MM.1S (cell line): ENCODE measurements around the gene IFI27L2.

Source experiments
- DNase-seq: peaks from one replicate; pipeline ENCODE4 v3.0.0-alpha.2; 2015
- H2AFZ ChIP-seq: fragments of 300-600 bp; sonication (generic); 2 replicates; pipeline ENCODE4 v1.6.0; 2016; ENCODE audit warnings: antibody characterized with exemption, low read length
- H3F3A ChIP-seq: fragments of 300-600 bp; sonication (generic); 2 replicates; pipeline ENCODE4 v1.6.1; 2016; ENCODE audit warnings: mild to moderate bottlenecking, antibody characterized with exemption, low read length, moderate library complexity, mixed read lengths; ENCODE audit not compliant: insufficient read depth
- H3K27ac ChIP-seq: fragments of 300-600 bp; sonication (generic); 2 replicates; pipeline ENCODE4 v1.5.1; 2016; ENCODE audit warnings: mild to moderate bottlenecking, low read length
- H3K27me3 ChIP-seq: fragments of 300-600 bp; sonication (generic); replicated peaks from 2 replicates; pipeline ENCODE4 v1.6.0; 2016; ENCODE audit warnings: low read length; ENCODE audit not compliant: insufficient read depth
- H3K36me3 ChIP-seq: fragments of 300-600 bp; sonication (generic); replicated peaks from 2 replicates; pipeline ENCODE4 v1.6.1; 2016; ENCODE audit warnings: mild to moderate bottlenecking, low read length, mixed read lengths; ENCODE audit not compliant: insufficient read depth
- H3K4me1 ChIP-seq: fragments of 300-600 bp; sonication (generic); 2 replicates; pipeline ENCODE4 v1.6.1; 2016; ENCODE audit warnings: low read length, mixed read lengths
- H3K4me2 ChIP-seq: fragments of 300-600 bp; sonication (generic); 2 replicates; pipeline ENCODE4 v1.6.0; 2016; ENCODE audit warnings: low read depth, low read length
- H3K4me3 ChIP-seq: fragments of 300-600 bp; sonication (generic); 2 replicates; pipeline ENCODE4 v1.5.1; 2016; ENCODE audit warnings: low read length, mixed read lengths
- H3K79me2 ChIP-seq: fragments of 300-600 bp; sonication (generic); 2 replicates; pipeline ENCODE4 v1.6.1; 2016; ENCODE audit warnings: mixed run types, low read length, mixed read lengths
- H3K9ac ChIP-seq: fragments of 300-600 bp; sonication (generic); 2 replicates; pipeline ENCODE4 v1.6.1; 2016; ENCODE audit warnings: low read length, mixed read lengths
- H3K9me2 ChIP-seq: fragments of 300-600 bp; sonication (generic); replicated peaks from 2 replicates; pipeline ENCODE4 v1.6.1; 2016; ENCODE audit warnings: mild to moderate bottlenecking, low read length, mixed read lengths; ENCODE audit not compliant: insufficient read depth
- H3K9me3 ChIP-seq: fragments of 300-600 bp; sonication (generic); replicated peaks from 2 replicates; pipeline ENCODE4 v1.6.1; 2016; ENCODE audit warnings: mild to moderate bottlenecking, low read length, mixed read lengths; ENCODE audit not compliant: insufficient read depth
- H4K20me1 ChIP-seq: fragments of 300-600 bp; sonication (generic); 2 replicates; pipeline ENCODE4 v1.6.1; 2016; ENCODE audit warnings: mild to moderate bottlenecking, low read length, moderate library complexity, mixed read lengths; ENCODE audit not compliant: insufficient read depth
- CTCF ChIP-seq: fragments of 300-600 bp; sonication (generic); IDR thresholded peaks from 2 replicates; pipeline ENCODE4 v1.5.1; 2016; ENCODE audit warnings: antibody characterized with exemption, low read length, mixed read lengths
- EZH2 ChIP-seq: fragments of 300-600 bp; sonication (generic); optimal IDR thresholded peaks from 2 replicates; pipeline ENCODE3; 2017; ENCODE audit warnings: low read depth, mild to moderate bottlenecking, antibody characterized with exemption, low read length, mixed read lengths
- EZH2phosphoT487 ChIP-seq: fragments of 300-600 bp; sonication (generic); IDR thresholded peaks from 2 replicates; pipeline ENCODE4 v1.6.1; 2018; ENCODE audit warnings: antibody characterized with exemption, low read length

Gene IFI27L2

GRCh38 chr14:94114589-94115057 is 14.8 kb downstream of the IFI27L2 start:
- H4K20me1 ChIP-seq, result no peaks in the 10 kb centered on the region

GRCh38 chr14:94113908-94114588 is 15.4 kb downstream of the IFI27L2 start:
- Histone ChIP-seq H3K9me3 (no peaks in the 10 kb centered on the region), H3K79me2 (no peaks in the 10 kb centered on the region), H3K4me1 (no peaks in the 10 kb centered on the region), H2AFZ (no peak overlapping the region), H3K27ac (no peak overlapping the region), H3F3A (no peaks in the 10 kb centered on the region), H3K27me3 (no peaks in the 10 kb centered on the region), H3K9ac (no peak overlapping the region), H3K9me2 (no peaks in the 10 kb centered on the region), H4K20me1 (no peaks in the 10 kb centered on the region), H3K4me2 (no peak overlapping the region), H3K36me3 (no peaks in the 10 kb centered on the region), H3K4me3 (no peak overlapping the region)
- DNase-seq, result no peak
- TF ChIP-seq EZH2phosphoT487, result no peak
- no peak for TF ChIP-seq EZH2
- TF ChIP-seq CTCF, result no peak

More at GRCh38 chr14:94114589-94115057, 14.8 kb downstream of the IFI27L2 start:
- Histone ChIP-seq H3K36me3 (no peaks in the 10 kb centered on the region), H3K4me3 (no peak overlapping the region), H3K9me2 (no peaks in the 10 kb centered on the region), H3K9me3 (no peaks in the 10 kb centered on the region), H3F3A (no peaks in the 10 kb centered on the region), H3K4me1 (no peaks in the 10 kb centered on the region), H3K27ac (no peak overlapping the region), H3K27me3 (no peaks in the 10 kb centered on the region), H3K79me2 (no peaks in the 10 kb centered on the region), H2AFZ (no peak overlapping the region), H3K9ac (no peak overlapping the region), H3K4me2 (no peak overlapping the region)
- TF ChIP-seq EZH2 (no peak), CTCF (no peak), EZH2phosphoT487 (no peak)
- no peak for DNase-seq

- Histone ChIP-seq H3K9me3 (no peaks in the 10 kb centered on the region), H3K79me2 (no peaks in the 10 kb centered on the region), H3K4me1 (no peaks in the 10 kb centered on the region), H3K4me2 (no peak overlapping the region), H2AFZ (no peak overlapping the region), H3K9ac (no peak overlapping the region), H4K20me1 (no peaks in the 10 kb centered on the region), H3K4me3 (no peak overlapping the region), H3F3A (no peaks in the 10 kb centered on the region), H3K27ac (no peak overlapping the region), H3K9me2 (no peaks in the 10 kb centered on the region), H3K27me3 (no peaks in the 10 kb centered on the region), H3K36me3 (no peaks in the 10 kb centered on the region)
- TF ChIP-seq CTCF, result no peak
- no peak for TF ChIP-seq EZH2phosphoT487
- no peak for TF ChIP-seq EZH2
- DNase-seq, result no peak
These were observed 15.9 kb downstream of the IFI27L2 start for GRCh38 chr14:94113490-94113889.
